HFF-Myc (cell line): ENCODE data around the gene MEOX1.

Experiments
- DNase-seq: peaks from one replicate; pipeline ENCODE4 v3.0.0-alpha.2; 2011; ENCODE audit warnings: low read depth; ENCODE audit errors: extremely low read depth
- H3K4me3 ChIP-seq: replicated peaks from 2 replicates; pipeline ENCODE4 v1.5.1; 2011; ENCODE audit warnings: low read depth, mild to moderate bottlenecking, control low read depth, low read length
- CTCF ChIP-seq: IDR thresholded peaks from 2 replicates; pipeline ENCODE4 v1.5.1; 2012; ENCODE audit warnings: mild to moderate bottlenecking, low read depth, low read length, control low read depth; ENCODE audit errors: missing control alignments

Gene MEOX1

GRCh38 chr17:43661699-43662412, at the start of gene MEOX1:
Gene MEOX1 (minus strand): TSS chr17:43661922. CDS start chr17:43661534, 388 bp downstream.
- no peak within 1 kb of the TSS for H3K4me3 ChIP-seq
- no peak for TF ChIP-seq CTCF
- peak; percentile 80 for DNase-seq

GRCh38 chr17:43710101-43710500, 48.4 kb upstream of the MEOX1 start:
- no peak for TF ChIP-seq CTCF
- DNase-seq: no peak
- H3K4me3 ChIP-seq: no peak overlapping the region

GRCh38 chr17:43709210-43709609, 47.5 kb upstream of the MEOX1 start:
- no peak for TF ChIP-seq CTCF
- H3K4me3 ChIP-seq: no peak overlapping the region
- DNase-seq: no peak

DNA sequence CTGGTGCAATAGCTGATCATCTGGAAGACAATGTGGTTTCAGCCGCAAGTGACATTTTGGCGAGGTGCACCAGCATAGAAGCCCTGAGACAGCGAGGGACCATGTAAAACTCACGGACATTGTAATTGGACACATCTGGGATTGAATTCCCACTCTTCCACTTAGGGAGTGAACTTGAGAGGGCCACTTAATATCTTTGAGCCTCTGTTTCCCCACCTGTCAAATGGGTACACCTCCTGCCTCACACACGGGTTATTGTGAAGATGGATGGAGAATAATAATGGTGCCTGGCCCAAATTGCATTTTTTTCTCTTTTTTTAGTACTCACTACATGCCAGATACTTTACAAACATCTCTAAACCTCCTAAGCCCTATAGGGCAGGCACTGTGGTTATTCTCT, 45.5 kb upstream of the MEOX1 start:
- TF ChIP-seq CTCF: no peak
- no peak for DNase-seq

DNA sequence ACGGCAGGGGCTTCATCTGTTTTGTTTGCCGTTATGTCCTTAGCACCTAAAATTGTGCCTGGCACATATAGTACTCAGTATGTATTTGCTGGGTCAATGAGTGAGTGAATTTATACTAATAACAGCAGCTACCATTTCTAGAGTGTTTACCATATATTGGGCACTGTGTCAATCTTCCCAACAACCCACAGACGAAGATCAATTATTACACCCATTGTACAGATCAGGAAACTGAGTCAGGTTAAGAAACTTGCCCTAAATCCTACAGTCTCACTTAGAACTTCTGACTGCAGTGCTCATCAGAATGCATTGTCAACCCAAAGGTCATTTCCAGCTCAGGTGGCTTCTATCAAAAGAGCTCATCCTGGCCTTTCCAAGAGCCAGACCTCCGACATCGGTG, 44.5 kb upstream of the MEOX1 start:
- no peak for DNase-seq
- TF ChIP-seq CTCF: no peak
- H3K4me3 ChIP-seq: no peak overlapping the region

More for the DNA sequence above, 45.5 kb upstream of the MEOX1 start:
- no peak overlapping the region for H3K4me3 ChIP-seq

DNA sequence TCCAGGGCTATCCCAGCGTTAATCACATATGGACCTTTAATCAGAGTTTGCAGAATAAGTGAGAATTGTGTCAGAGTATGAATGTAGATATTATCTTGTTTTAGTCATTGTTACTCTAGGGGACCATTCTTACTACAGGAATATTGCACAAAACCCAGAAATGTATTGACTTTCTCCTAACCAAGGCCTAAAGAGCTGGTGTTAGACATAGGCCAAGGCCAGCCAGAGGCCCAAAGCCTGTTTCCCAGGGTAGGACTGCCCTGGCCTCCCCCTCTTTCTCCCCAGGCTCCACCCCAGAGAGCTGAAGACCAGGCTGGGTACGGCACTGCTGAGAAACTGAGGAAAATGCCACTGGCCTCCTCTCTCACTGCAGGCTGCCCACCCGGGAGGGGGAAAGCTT, 41.9 kb upstream of the MEOX1 start:
- no peak for DNase-seq
- TF ChIP-seq CTCF: no peak
- no peak overlapping the region for H3K4me3 ChIP-seq

- TF ChIP-seq CTCF: no peak
- DNase-seq: no peak
Measured at GRCh38 chr17:43702637-43703036, 40.9 kb upstream of the MEOX1 start.

More at GRCh38 chr17:43702637-43703036, 40.9 kb upstream of the MEOX1 start:
- H3K4me3 ChIP-seq: no peak overlapping the region
